Hepatocyte (in vitro differentiated cells): ENCODE measurements around the gene VAMP2. TPM values are rescaled to one million over a fixed set of nuclear protein-coding genes. Genes with fewer than 3 reads are reported as not detected.

ENCODE experiments used
- DNase-seq: peaks from one replicate; pipeline ENCODE4 v3.0.0-alpha.2; 2016; ENCODE audit warnings: low spot score
- H2AFZ ChIP-seq: fragments of 200-600 bp; sonication (generic); 2 replicates; pipeline ENCODE4 v1.6.0; 2016; ENCODE audit warnings: antibody characterized with exemption, mild to moderate bottlenecking
- H3K27ac ChIP-seq: fragments of 200-600 bp; sonication (generic); 2 replicates; pipeline ENCODE4 v1.5.1; 2016; ENCODE audit warnings: mild to moderate bottlenecking
- H3K27me3 ChIP-seq: fragments of 200-600 bp; sonication (generic); 2 replicates; pipeline ENCODE4 v1.6.1; 2016
- H3K36me3 ChIP-seq: fragments of 200-600 bp; sonication (generic); replicated peaks from 2 replicates; pipeline ENCODE4 v1.5.1; 2016; ENCODE audit warnings: low read depth; ENCODE audit not compliant: insufficient read depth
- H3K4me1 ChIP-seq: fragments of 200-600 bp; sonication (generic); 2 replicates; pipeline ENCODE4 v1.5.1; 2016; ENCODE audit warnings: mild to moderate bottlenecking, moderate library complexity; ENCODE audit not compliant: insufficient read depth
- H3K4me2 ChIP-seq: fragments of 200-600 bp; sonication (generic); 2 replicates; pipeline ENCODE4 v1.6.0; 2016
- H3K4me3 ChIP-seq: fragments of 200-600 bp; sonication (generic); 2 replicates; pipeline ENCODE4 v1.5.1; 2016; ENCODE audit warnings: mild to moderate bottlenecking
- H3K79me2 ChIP-seq: fragments of 200-600 bp; sonication (generic); 2 replicates; pipeline ENCODE4 v1.6.0; 2017; ENCODE audit warnings: mild to moderate bottlenecking
- H3K9me2 ChIP-seq: fragments of 200-600 bp; sonication (generic); replicated peaks from 2 replicates; pipeline ENCODE4 v1.6.0; 2017; ENCODE audit warnings: mild to moderate bottlenecking; ENCODE audit not compliant: insufficient read depth
- H3K9me3 ChIP-seq: fragments of 200-600 bp; sonication (generic); 2 replicates; pipeline ENCODE4 v1.5.1; 2016; ENCODE audit warnings: low read depth, mild to moderate bottlenecking
- H4K20me1 ChIP-seq: fragments of 200-600 bp; sonication (generic); 2 replicates; pipeline ENCODE4 v1.6.0; 2016; ENCODE audit warnings: mild to moderate bottlenecking; ENCODE audit not compliant: insufficient read depth, poor library complexity, severe bottlenecking
- CTCF ChIP-seq: fragments of 200-600 bp; sonication (generic); IDR thresholded peaks from 2 replicates; pipeline ENCODE4 v1.5.1; 2016; ENCODE audit warnings: antibody characterized with exemption, mild to moderate bottlenecking; ENCODE audit not compliant: poor library complexity
- EZH2 ChIP-seq: fragments of 200-600 bp; sonication (generic); IDR thresholded peaks from 2 replicates; pipeline ENCODE4 v1.6.1; 2016; ENCODE audit warnings: antibody characterized with exemption, mild to moderate bottlenecking, borderline replicate concordance
- EZH2phosphoT487 ChIP-seq: fragments of 200-600 bp; sonication (generic); IDR thresholded peaks from one replicate; pipeline ENCODE4 v1.6.1; 2018; ENCODE audit warnings: antibody characterized with exemption, mild to moderate bottlenecking, low read depth, moderate library complexity; ENCODE audit not compliant: unreplicated experiment, severe bottlenecking
- WGBS: methylation state at CpG from one replicate; pipeline ENCODE4 v1.1.6; 2016; ENCODE audit warnings: low lambda C conversion rate; ENCODE audit errors: missing lambda C conversion rate; 5-methylcytosine and 5-hydroxymethylcytosine counted together
- polyA plus RNA-seq: library from polyadenylated mRNA; unstranded; fragments of >200 nt; fragmentation: Nextera tagmentation; extraction: Ambion mirVana; gene quantifications from 2 replicates; pipeline ENCODE4 v1.2.1, GENCODE V29; 2016
- total RNA-seq: library from RNA; depleted of rRNA; stranded (reverse); fragments of >200 nt; gene quantifications from 2 replicates; pipeline ENCODE4 v1.2.3, GENCODE V29; 2014

Gene VAMP2
- total and polyA plus RNA-seq, 2 experiments from 2014 or later: 8.5 to 44.6 TPM

- DNase-seq: no peak
- Histone ChIP-seq H3K4me2 (peak overlapping the region; percentile 76), H2AFZ (peak overlapping the region; percentile 72), H3K27me3 (no peaks in the 10 kb centered on the region), H3K36me3 (no peaks in the 10 kb centered on the region), H3K4me3 (peak overlapping the region; percentile 96), H3K79me2 (peaks cover 9% of the 10 kb centered on the region), H4K20me1 (no peaks in the 10 kb centered on the region), H3K9me3 (no peaks in the 10 kb centered on the region), H3K4me1 (peaks cover 12% of the 10 kb centered on the region), H3K27ac (peak overlapping the region; percentile 96), H3K9me2 (no peaks in the 10 kb centered on the region)
- WGBS: 1% methylated on average over 23 of the region's 23 CpGs
- TF ChIP-seq CTCF: no peak
- TF ChIP-seq EZH2: no peak
- no peak for TF ChIP-seq EZH2phosphoT487
These were observed 23.7 kb upstream of the VAMP2 start for GRCh38 chr17:8186446-8186786.

- WGBS: 3% methylated on average over 44 of the region's 44 CpGs
- peak; percentile 91 for DNase-seq
- no peaks in the 10 kb centered on the region for H4K20me1 ChIP-seq
- TF ChIP-seq EZH2phosphoT487 (no peak), EZH2 (no peak), CTCF (no peak)
- no peaks in the 10 kb centered on the region for H3K9me3 ChIP-seq
- H3K36me3 ChIP-seq: no peaks in the 10 kb centered on the region
- no peaks in the 10 kb centered on the region for H3K27me3 ChIP-seq
- no peaks in the 10 kb centered on the region for H3K9me2 ChIP-seq
- peaks cover 12% of the 10 kb centered on the region for H3K4me1 ChIP-seq
- peak overlapping the region; percentile 76 for H3K4me2 ChIP-seq
- H3K4me3 ChIP-seq: peak overlapping the region; percentile 96
- peak overlapping the region; percentile 96 for H3K27ac ChIP-seq
- peak overlapping the region; percentile 72 for H2AFZ ChIP-seq
- H3K79me2 ChIP-seq: peaks cover 9% of the 10 kb centered on the region
These were observed 23.1 kb upstream of the VAMP2 start for GRCh38 chr17:8185582-8186445.

- no peaks in the 10 kb centered on the region for H3K27me3 ChIP-seq
- no peaks in the 10 kb centered on the region for H3K36me3 ChIP-seq
- H3K4me2 ChIP-seq: peak overlapping the region; percentile 92
- no peaks in the 10 kb centered on the region for H4K20me1 ChIP-seq
- H3K9me2 ChIP-seq: no peaks in the 10 kb centered on the region
- WGBS: 52% methylated on average over 19 of the region's 19 CpGs
- no peaks in the 10 kb centered on the region for H3K9me3 ChIP-seq
- H3K79me2 ChIP-seq: peaks cover 8% of the 10 kb centered on the region
- H3K4me1 ChIP-seq: peaks cover 24% of the 10 kb centered on the region
- peak overlapping the region; percentile 84 for H3K27ac ChIP-seq
- no peak for TF ChIP-seq EZH2phosphoT487
- TF ChIP-seq CTCF: no peak
- TF ChIP-seq EZH2: no peak
- H3K4me3 ChIP-seq: peak overlapping the region; percentile 30
- H2AFZ ChIP-seq: peak overlapping the region; percentile 94
- peak; percentile 21 for DNase-seq
These were observed 14.4 kb upstream of the VAMP2 start for GRCh38 chr17:8176998-8177731.
